ENCODE data around the gene NRXN3.

The NRXN3 gene

GRCh38 chr14:78605897-78606500, 435.8 kb downstream of the NRXN3 start:
- no peak for DNase-seq (ENCODE audit: low spot score)

GRCh38 chr14:78608998-78609787, 439.0 kb downstream of the NRXN3 start:
- DNase-seq (ENCODE audit: low spot score) = no peak
- in situ Hi-C loops (cut with MboI; ENCODE audit: low pct_unique_long_range_greater_than_20kb, low sequenced_read_pairs, unreplicated experiment) = no loop called here
- no peak for TF ChIP-seq CTCF (IDR thresholded peaks at IDR 0.05; ENCODE audit: extremely low read depth, insufficient read depth, missing control alignments)

More at GRCh38 chr14:78605897-78606500, 435.8 kb downstream of the NRXN3 start:
- in situ Hi-C loops (cut with MboI; ENCODE audit: low pct_unique_long_range_greater_than_20kb, low sequenced_read_pairs, unreplicated experiment) = no loop called here
- no peak for TF ChIP-seq CTCF (IDR thresholded peaks at IDR 0.05; ENCODE audit: extremely low read depth, insufficient read depth, missing control alignments)

GRCh38 chr14:78610994-78611393, 440.8 kb downstream of the NRXN3 start:
- DNase-seq (ENCODE audit: low spot score) = no peak
- TF ChIP-seq CTCF (IDR thresholded peaks at IDR 0.05; ENCODE audit: extremely low read depth, insufficient read depth, missing control alignments) = no peak
- in situ Hi-C loops (cut with MboI; ENCODE audit: low pct_unique_long_range_greater_than_20kb, low sequenced_read_pairs, unreplicated experiment) = no loop called here

GRCh38 chr14:78611796-78612571, 441.8 kb downstream of the NRXN3 start:
- in situ Hi-C loops (cut with MboI; ENCODE audit: low pct_unique_long_range_greater_than_20kb, low sequenced_read_pairs, unreplicated experiment) = no loop called here
- no peak for DNase-seq (ENCODE audit: low spot score)
- TF ChIP-seq CTCF (IDR thresholded peaks at IDR 0.05; ENCODE audit: extremely low read depth, insufficient read depth, missing control alignments) = no peak

- TF ChIP-seq CTCF (IDR thresholded peaks at IDR 0.05; ENCODE audit: extremely low read depth, insufficient read depth, missing control alignments) = no peak
- in situ Hi-C loops (cut with MboI; ENCODE audit: low pct_unique_long_range_greater_than_20kb, low sequenced_read_pairs, unreplicated experiment) = no loop called here
- DNase-seq (ENCODE audit: low spot score) = no peak
These were observed 442.5 kb downstream of the NRXN3 start for GRCh38 chr14:78612666-78613065.

GRCh38 chr14:78614593-78614992, 444.4 kb downstream of the NRXN3 start:
- in situ Hi-C loops (cut with MboI; ENCODE audit: low pct_unique_long_range_greater_than_20kb, low sequenced_read_pairs, unreplicated experiment) = no loop called here
- TF ChIP-seq CTCF (IDR thresholded peaks at IDR 0.05; ENCODE audit: extremely low read depth, insufficient read depth, missing control alignments) = no peak

More at GRCh38 chr14:78614593-78614992, 444.4 kb downstream of the NRXN3 start:
- DNase-seq (ENCODE audit: low spot score) = no peak
